ENCODE data around the gene PLEKHD1.

- no peak for TF ChIP-seq CTCF (conservative IDR thresholded peaks at IDR 0.05; ENCODE audit: low read length)
- TF ChIP-seq EZH2phosphoT487 (IDR thresholded peaks at IDR 0.05; ENCODE audit: borderline replicate concordance, low read depth, low read length), result no peak
Observed at GRCh38 chr14:69480136-69480535, 4.4 kb upstream of the PLEKHD1 start.

Data from OCI-LY7 (cell line).